ENCODE measurements around the gene RPL13A. TPM values are rescaled to one million over a fixed set of nuclear protein-coding genes. Genes with fewer than 3 reads are reported as not detected.

Gene RPL13A
- total RNA-seq, 1 experiment from 2014 or later = 3,819 TPM

Small RNA genes within 50 kb of the gene (microRNA-seq; reads per million reads assigned to microRNA genes)
- 0.93 reads per million for gene MIR150

Other genes starting within 250 kb of the RPL13A start
- gene SLC6A16, start 162.4 kb upstream of the RPL13A start, total RNA-seq (2022) = 0.39 TPM in 1 of 2 replicates, not detected in the other
- gene CD37, start 152.2 kb upstream of the RPL13A start, total RNA-seq (2022) = not detected in 2 replicates
- 3.5 and 6.2 TPM in 2 replicates for gene TEAD2, start 125.2 kb upstream of the RPL13A start, total RNA-seq (2022)
- gene DKKL1, start 123.7 kb upstream of the RPL13A start, total RNA-seq (2022) = 0.56 TPM in 1 of 2 replicates, not detected in the other
- gene KASH5, start 99.4 kb upstream of the RPL13A start, total RNA-seq (2022) = not detected in 2 replicates
- gene PTH2, start 64.2 kb upstream of the RPL13A start, total RNA-seq (2022) = not detected in 2 replicates
- gene GFY, start 62.2 kb upstream of the RPL13A start, total RNA-seq (2022) = not detected in 2 replicates
- gene SLC17A7, start 46.1 kb upstream of the RPL13A start, total RNA-seq (2022) = not detected in 2 replicates
- 86.3 and 116 TPM in 2 replicates for gene PIH1D1, start 35.8 kb upstream of the RPL13A start, total RNA-seq (2022)
- 28.4 and 34.2 TPM in 2 replicates for gene ALDH16A1, start 34.4 kb upstream of the RPL13A start, total RNA-seq (2022)
- 1.5 and 3.6 TPM in 2 replicates for gene FLT3LG, start 13.4 kb upstream of the RPL13A start, total RNA-seq (2022)
- 2,096 and 2,306 TPM in 2 replicates for gene RPS11, start 8.8 kb downstream of the RPL13A start, total RNA-seq (2022)
- not detected in 2 replicates for gene FCGRT, start 25.1 kb downstream of the RPL13A start, total RNA-seq (2022)
- gene RCN3, start 40.4 kb downstream of the RPL13A start, total RNA-seq (2022) = not detected in 2 replicates
- 54.4 and 57.9 TPM in 2 replicates for gene NOSIP, start 92.9 kb downstream of the RPL13A start, total RNA-seq (2022)
- gene PRRG2, start 93.7 kb downstream of the RPL13A start, total RNA-seq (2022) = 3.9 and 4.7 TPM in 2 replicates
- 19.0 and 20.2 TPM in 2 replicates for gene PRR12, start 103.6 kb downstream of the RPL13A start, total RNA-seq (2022)
- gene RRAS, start 152.5 kb downstream of the RPL13A start, total RNA-seq (2022) = 37.6 and 56.5 TPM in 2 replicates
- gene SCAF1, start 154.6 kb downstream of the RPL13A start, total RNA-seq (2022) = 81.3 and 101 TPM in 2 replicates
- 65.6 and 82.2 TPM in 2 replicates for gene IRF3, start 178.2 kb downstream of the RPL13A start, total RNA-seq (2022)
- gene BCL2L12, start 178.3 kb downstream of the RPL13A start, total RNA-seq (2022) = 29.4 and 36.0 TPM in 2 replicates
- 236 and 304 TPM in 2 replicates for gene PRMT1, start 189.7 kb downstream of the RPL13A start, total RNA-seq (2022)
- gene ADM5, start 202.0 kb downstream of the RPL13A start, total RNA-seq (2022) = 1.8 and 2.9 TPM in 2 replicates
- not detected in 2 replicates for gene CPT1C, start 203.5 kb downstream of the RPL13A start, total RNA-seq (2022)

Data from MCF 10A (cell line).